HG03066 (cell line): ENCODE data around the gene RIPK4.

Experiments
- ATAC-seq: cut with Tn5 transposase; IDR thresholded peaks from one replicate; pipeline ENCODE4 v1.9.1; 2021; ENCODE audit warnings: low read depth; ENCODE audit not compliant: unreplicated experiment

The RIPK4 gene

GRCh38 chr21:41766883-41767605 lies at the start of gene RIPK4:
Gene RIPK4 (minus strand): TSS chr21:41767052. CDS start chr21:41767041, 11 bp downstream.
- no peak for ATAC-seq

- no peak for ATAC-seq
Observed at GRCh38 chr21:41815652-41816582, 49.1 kb upstream of the RIPK4 start.

GRCh38 chr21:41813226-41813625 lies 46.4 kb upstream of the RIPK4 start:
- no peak for ATAC-seq

GRCh38 chr21:41812679-41813078 lies 45.8 kb upstream of the RIPK4 start:
- ATAC-seq, result no peak

- ATAC-seq, result no peak
Observed at GRCh38 chr21:41810597-41810932, 43.7 kb upstream of the RIPK4 start.

- no peak for ATAC-seq
Observed at GRCh38 chr21:41809891-41810596, 43.2 kb upstream of the RIPK4 start.

GRCh38 chr21:41808846-41809245 lies 42.0 kb upstream of the RIPK4 start:
- no peak for ATAC-seq

- ATAC-seq, result no peak
Observed at GRCh38 chr21:41808094-41808493, 41.2 kb upstream of the RIPK4 start.

- ATAC-seq, result no peak
Observed at GRCh38 chr21:41806773-41807172, 39.9 kb upstream of the RIPK4 start.

GRCh38 chr21:41805643-41806042 lies 38.8 kb upstream of the RIPK4 start:
- no peak for ATAC-seq

GRCh38 chr21:41805038-41805437 lies 38.2 kb upstream of the RIPK4 start:
- no peak for ATAC-seq

GRCh38 chr21:41804381-41804780 lies 37.5 kb upstream of the RIPK4 start:
- ATAC-seq, result no peak

GRCh38 chr21:41803316-41803715 lies 36.5 kb upstream of the RIPK4 start:
- ATAC-seq, result no peak

- ATAC-seq, result no peak
Observed at GRCh38 chr21:41802684-41803083, 35.8 kb upstream of the RIPK4 start.

- ATAC-seq, result no peak
Observed at GRCh38 chr21:41802198-41802584, 35.3 kb upstream of the RIPK4 start.

GRCh38 chr21:41801321-41802197 lies 34.7 kb upstream of the RIPK4 start:
- ATAC-seq, result no peak

GRCh38 chr21:41800425-41801320 lies 33.8 kb upstream of the RIPK4 start:
- no peak for ATAC-seq

- no peak for ATAC-seq
Observed at GRCh38 chr21:41799763-41800162, 32.9 kb upstream of the RIPK4 start.

- no peak for ATAC-seq
Observed at GRCh38 chr21:41798326-41798725, 31.5 kb upstream of the RIPK4 start.
